H54 (cell line): ENCODE results near the gene GSG1L.

Experiments
- DNase-seq: peaks from one replicate; pipeline ENCODE4 v3.0.0; 2011; ENCODE audit warnings: low spot score, mixed read lengths; ENCODE audit not compliant: insufficient read length
- FAIRE-seq: peaks from 3 replicates; lab custom pipeline; 2011; peaks lifted over from hg19 to GRCh38; lab: Jason Lieb, UNC
- POLR2A ChIP-seq: IDR thresholded peaks from 2 replicates; pipeline ENCODE4 v1.6.1; 2011; ENCODE audit warnings: low read depth, mild to moderate bottlenecking, low read length

GSG1L gene

GRCh38 chr16:28063591-28064061 is at the start of gene GSG1L:
Gene GSG1L, minus strand, starts transcription at chr16:28063714. Its CDS starts 290 bp downstream, at chr16:28063424.
- no peak for TF ChIP-seq POLR2A
- FAIRE-seq (no peak), DNase-seq (no peak)

GRCh38 chr16:28112908-28113307 is 49.4 kb upstream of the GSG1L start:
- FAIRE-seq: no peak
- TF ChIP-seq POLR2A: no peak
- no peak for DNase-seq

- no peak for DNase-seq
- FAIRE-seq: no peak
- TF ChIP-seq POLR2A: no peak
Measured at GRCh38 chr16:28110977-28111376, 47.5 kb upstream of the GSG1L start.

DNA sequence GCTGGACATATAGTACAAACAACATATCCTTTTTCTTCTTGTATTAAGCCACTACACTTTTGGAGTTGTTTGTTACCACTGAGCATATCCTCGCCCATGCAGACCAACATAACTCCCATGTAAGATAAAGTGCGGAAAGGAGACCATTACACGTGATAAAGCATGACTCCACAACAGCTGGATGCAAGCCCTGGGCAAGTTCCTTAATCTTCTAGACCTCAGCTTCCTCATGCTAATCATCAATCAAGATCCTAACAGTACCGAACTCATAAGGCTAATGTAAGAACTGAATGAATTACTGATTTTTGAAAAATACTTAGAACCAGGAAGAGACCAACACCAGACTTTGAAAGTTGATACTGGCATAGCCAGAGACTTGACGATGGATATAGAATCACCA is 47.0 kb upstream of the GSG1L start:
- TF ChIP-seq POLR2A: no peak
- DNase-seq (no peak), FAIRE-seq (no peak)

DNA sequence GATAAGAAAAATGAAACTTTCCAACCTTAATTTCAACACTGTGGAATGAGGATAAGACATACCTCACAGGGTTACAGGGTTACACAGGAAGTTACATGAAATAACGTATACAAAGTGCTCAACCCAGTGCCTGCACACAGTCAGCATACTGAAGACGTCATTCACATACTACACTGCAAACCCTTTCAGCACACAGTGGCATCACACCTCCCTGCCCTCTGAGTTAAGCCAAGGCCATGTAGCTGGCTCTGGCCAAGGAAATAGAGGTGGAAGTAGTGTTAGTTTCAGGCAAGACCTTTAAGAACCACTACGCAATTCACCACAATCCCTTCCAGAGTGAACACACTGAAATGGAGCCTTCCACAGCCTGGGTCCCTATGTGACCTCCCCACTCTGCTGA is 46.6 kb upstream of the GSG1L start:
- FAIRE-seq (no peak), DNase-seq (no peak)
- no peak for TF ChIP-seq POLR2A

- TF ChIP-seq POLR2A: no peak
- DNase-seq (no peak), FAIRE-seq (no peak)
Measured at GRCh38 chr16:28108590-28109247, 45.2 kb upstream of the GSG1L start.

GRCh38 chr16:28107232-28107631 is 43.7 kb upstream of the GSG1L start:
- TF ChIP-seq POLR2A: no peak
- DNase-seq (no peak), FAIRE-seq (no peak)

GRCh38 chr16:28106467-28107215 is 43.1 kb upstream of the GSG1L start:
- DNase-seq: no peak
- TF ChIP-seq POLR2A: no peak
- FAIRE-seq: no peak

- TF ChIP-seq POLR2A: no peak
- FAIRE-seq (no peak), DNase-seq (no peak)
Measured at GRCh38 chr16:28105954-28106353, 42.4 kb upstream of the GSG1L start.

- DNase-seq: no peak
- no peak for FAIRE-seq
- TF ChIP-seq POLR2A: no peak
Measured at GRCh38 chr16:28105297-28105696, 41.8 kb upstream of the GSG1L start.

DNA sequence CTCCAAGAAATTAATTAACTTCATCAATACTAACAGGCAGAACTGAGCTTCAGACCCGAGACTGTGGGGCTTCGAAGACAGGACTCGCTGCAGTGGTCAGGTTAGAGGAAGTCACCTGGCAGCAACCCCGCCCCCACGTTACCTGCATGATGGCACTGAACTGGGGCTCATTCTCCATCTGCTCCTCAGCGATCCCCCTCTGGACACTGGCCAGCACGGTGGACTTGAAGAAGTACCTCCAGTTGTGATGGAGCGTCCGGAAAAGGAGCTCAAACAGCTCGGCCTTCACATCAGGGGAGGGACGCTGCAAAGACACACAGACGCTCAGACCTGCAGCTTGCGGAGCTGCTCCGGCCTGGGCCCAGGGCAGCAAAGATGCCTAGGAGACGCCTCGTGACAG is 40.9 kb upstream of the GSG1L start:
- DNase-seq (no peak), FAIRE-seq (no peak)
- TF ChIP-seq POLR2A: no peak

GRCh38 chr16:28103516-28104170 is 40.1 kb upstream of the GSG1L start:
- TF ChIP-seq POLR2A: no peak
- no peak for FAIRE-seq
- DNase-seq: no peak

DNA sequence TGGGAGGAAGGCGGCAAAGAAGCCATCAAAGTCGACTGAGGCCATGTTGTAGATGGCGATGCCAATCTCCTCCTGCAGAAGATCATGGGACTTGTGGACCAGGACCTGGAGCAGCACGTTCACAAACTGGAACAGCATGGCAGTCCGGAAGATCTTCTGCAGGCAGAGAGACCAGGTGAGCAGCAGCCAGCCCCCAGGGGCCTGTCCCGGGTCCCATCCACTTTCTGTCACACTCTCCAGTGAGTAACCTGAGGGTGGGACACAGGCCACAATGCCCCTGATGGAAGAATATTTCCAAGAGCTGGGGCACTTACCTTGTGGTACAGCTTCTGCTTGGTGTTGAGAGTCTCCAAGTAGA is 38.0 kb upstream of the GSG1L start:
- DNase-seq: no peak
- no peak for TF ChIP-seq POLR2A
- FAIRE-seq: no peak

DNA sequence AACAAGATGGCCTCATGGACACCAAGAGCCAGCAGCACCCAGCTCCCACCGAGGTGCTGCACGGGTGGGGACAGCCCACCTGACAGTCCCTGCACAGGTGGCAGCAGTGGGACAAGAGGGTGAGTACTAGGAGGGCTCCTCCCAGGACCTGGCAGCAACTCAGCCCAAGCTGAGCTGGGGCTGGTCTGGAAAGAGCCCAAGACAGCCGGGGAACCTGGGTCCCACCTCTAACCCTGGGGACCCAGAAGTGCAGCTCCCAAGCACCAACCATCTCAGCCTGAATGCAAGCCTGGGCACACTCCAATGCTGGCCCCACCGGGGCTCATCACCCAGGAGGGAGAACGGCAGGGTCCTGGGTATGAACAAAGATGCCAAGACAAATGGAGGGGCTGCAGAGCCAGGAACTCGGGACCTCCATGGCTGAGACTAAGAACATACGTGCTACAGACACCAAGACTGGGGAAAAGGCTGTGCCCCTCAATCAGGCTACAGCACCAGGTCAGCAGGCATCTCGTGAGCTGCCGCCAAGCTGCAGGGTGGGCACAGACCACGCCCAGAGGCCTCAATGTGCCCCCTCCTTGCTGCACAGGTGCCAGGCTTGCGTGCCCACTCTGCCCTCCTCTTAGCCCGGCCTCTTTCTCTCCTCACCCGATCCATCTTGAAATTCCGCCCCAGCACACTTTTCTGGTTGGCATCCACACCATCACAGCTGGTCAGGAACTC is 37.5 kb upstream of the GSG1L start:
- DNase-seq: no peak
- no peak for TF ChIP-seq POLR2A
- no peak for FAIRE-seq
